Astrocyte of the cerebellum (primary cell): ENCODE data around the gene ZNF212.

Source experiments
- DNase-seq: peaks from one replicate; pipeline ENCODE4 v3.0.0-alpha.2; 2011; ENCODE audit warnings: low read depth
- H3K4me3 ChIP-seq: 2 replicates; pipeline ENCODE4 v1.5.1; 2011; ENCODE audit warnings: mild to moderate bottlenecking, low read depth, low read length, moderate library complexity
- CTCF ChIP-seq: IDR thresholded peaks from 2 replicates; pipeline ENCODE4 v1.5.1; 2012; ENCODE audit warnings: low read length, low read depth, moderate library complexity, mild to moderate bottlenecking; ENCODE audit errors: missing control alignments
- in situ Hi-C: cut with HindIII; loops from 2 replicates; pipeline ENCODE4 v1.10.0; 2017; ENCODE audit warnings: low sequenced_read_pairs

The ZNF212 gene

GRCh38 chr7:149284850-149285585 lies 45.6 kb downstream of the ZNF212 start:
- H3K4me3 ChIP-seq: peak overlapping the region; percentile 63
- no peak for TF ChIP-seq CTCF
- peak; percentile 63 for DNase-seq
- in situ Hi-C loops: no loop called here

- no peak for TF ChIP-seq CTCF
- DNase-seq: no peak
- in situ Hi-C loops: no loop called here
- H3K4me3 ChIP-seq: peak overlapping the region; percentile 63
These were observed 46.2 kb downstream of the ZNF212 start for GRCh38 chr7:149285603-149286002.

- DNase-seq: no peak
- TF ChIP-seq CTCF: no peak
- no peak overlapping the region for H3K4me3 ChIP-seq
- in situ Hi-C loops: no loop called here
These were observed 47.5 kb downstream of the ZNF212 start for GRCh38 chr7:149286811-149287400.

GRCh38 chr7:149287622-149288021 lies 48.2 kb downstream of the ZNF212 start:
- no peak for DNase-seq
- TF ChIP-seq CTCF: no peak
- no peak overlapping the region for H3K4me3 ChIP-seq
- in situ Hi-C loops: no loop called here

- TF ChIP-seq CTCF: no peak
- in situ Hi-C loops: no loop called here
- no peak overlapping the region for H3K4me3 ChIP-seq
- DNase-seq: no peak
These were observed 49.8 kb downstream of the ZNF212 start for GRCh38 chr7:149289262-149289661.

GRCh38 chr7:149289856-149290255 lies 50.4 kb downstream of the ZNF212 start:
- no peak for TF ChIP-seq CTCF
- no peak overlapping the region for H3K4me3 ChIP-seq
- DNase-seq: no peak
- in situ Hi-C loops: no loop called here
